Measurements from ENCODE around the gene VASP. TPM values are rescaled to one million over a fixed set of nuclear protein-coding genes. Genes with fewer than 3 reads are reported as not detected.
A peak's percentile ranks its signal among the peaks of the same experiment; 100 is the strongest.

VASP gene
- total RNA-seq, 2 experiments from 2014 or later: 166 to 180 TPM

DNA sequence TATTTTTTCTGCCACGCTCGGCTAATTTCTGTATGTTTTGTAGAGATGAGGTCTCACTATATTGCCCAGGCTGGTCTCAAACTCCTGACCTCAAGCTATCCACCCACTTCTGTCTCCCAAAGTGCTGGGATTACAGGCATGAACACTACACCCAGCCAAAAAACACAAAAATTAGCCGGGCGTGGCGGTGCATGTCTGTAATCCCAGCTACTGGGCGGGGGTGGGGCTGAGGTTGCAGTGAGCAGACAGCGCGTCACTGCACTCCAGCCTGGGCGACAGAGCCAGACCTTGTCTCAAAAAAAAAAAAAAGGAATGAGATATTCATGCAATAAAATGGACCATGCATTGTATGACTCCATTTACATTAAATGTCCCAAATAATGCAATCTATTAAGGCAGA, 32.2 kb downstream of the VASP start:
- no peaks in the 10 kb centered on the region for H3K27me3 Mint-ChIP-seq
- no peak overlapping the region for H3K27ac Mint-ChIP-seq
- H3K4me3 Mint-ChIP-seq: no peak overlapping the region
- POLR2A ChIA-PET: interaction anchor here (0.6 to 0.7 kb wide), 2 partner anchors 111 to 126 kb away, joined by 3 to 4 read pairs; no protein-coding TSS in a partner anchor
- H3K4me1 Mint-ChIP-seq: peaks cover 6% of the 10 kb centered on the region
- no peak for DNase-seq
- peaks cover 4% of the 10 kb centered on the region for H3K36me3 Mint-ChIP-seq
- no peak for ATAC-seq (ENCODE audit: low read depth)
- peaks cover 5% of the 10 kb centered on the region for H3K9me3 Mint-ChIP-seq

DNA sequence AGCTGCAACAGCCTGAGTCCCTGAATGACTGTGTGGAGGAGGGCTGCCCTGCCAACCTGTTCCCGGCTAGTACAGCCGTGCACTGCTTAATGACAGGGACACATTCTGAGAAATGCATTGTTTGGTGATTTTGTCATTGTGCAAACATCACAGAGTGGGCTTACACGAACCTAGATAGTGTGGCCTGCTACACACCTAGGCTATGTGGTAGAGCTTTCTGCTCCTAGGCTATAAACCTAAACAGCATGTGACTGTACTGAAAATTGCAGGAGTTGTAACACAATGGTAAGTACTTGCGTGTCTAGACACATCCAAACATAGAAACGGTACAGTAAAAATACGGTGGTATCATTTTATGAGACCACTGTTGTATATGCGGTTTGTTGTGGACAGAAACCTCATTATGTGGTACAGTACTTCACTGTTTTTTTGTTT, 35.0 kb downstream of the VASP start:
- Mint-ChIP-seq H3K36me3 (peaks cover 4% of the 10 kb centered on the region), H3K9me3 (peaks cover 5% of the 10 kb centered on the region), H3K27me3 (no peaks in the 10 kb centered on the region), H3K27ac (no peak overlapping the region), H3K4me1 (peaks cover 6% of the 10 kb centered on the region), H3K4me3 (no peak overlapping the region)
- no peak for ATAC-seq (ENCODE audit: low read depth)
- POLR2A ChIA-PET: interaction anchor here (0.7 kb wide), 1 partner anchor 20 kb away, joined by 3 read pairs; no protein-coding TSS in a partner anchor
- DNase-seq: no peak

DNA sequence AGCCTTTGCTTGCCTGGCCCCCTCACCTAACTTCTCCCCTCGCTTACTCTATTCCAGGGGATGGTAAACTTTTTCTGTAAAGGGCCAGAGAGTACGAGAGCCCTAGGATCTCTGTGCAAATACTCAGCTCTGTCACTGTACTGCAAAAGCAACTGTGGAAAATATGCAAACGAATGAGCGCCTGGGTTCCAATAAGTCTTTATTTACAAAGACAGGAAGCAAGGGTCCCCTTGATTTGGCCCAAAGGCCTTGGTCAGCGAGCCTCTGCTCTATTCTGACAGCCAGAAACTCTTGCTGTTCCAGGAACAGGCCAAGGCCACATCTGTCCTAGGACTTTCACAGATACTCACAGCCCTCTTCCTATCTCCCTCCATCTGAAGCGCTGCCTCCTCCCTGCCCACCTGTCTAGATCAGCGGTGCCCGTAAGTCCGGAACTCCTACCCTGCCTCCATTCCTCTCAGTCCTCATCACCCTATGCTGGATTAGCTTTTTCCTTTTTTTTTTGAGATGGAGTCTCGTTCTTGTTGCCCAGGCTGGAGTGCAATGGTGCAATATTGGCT, 40.0 kb downstream of the VASP start:
- Mint-ChIP-seq H3K4me3 (no peak overlapping the region), H3K27ac (no peak overlapping the region), H3K4me1 (peaks cover 6% of the 10 kb centered on the region), H3K9me3 (no peaks in the 10 kb centered on the region), H3K27me3 (no peaks in the 10 kb centered on the region), H3K36me3 (no peaks in the 10 kb centered on the region)
- POLR2A ChIA-PET: interaction anchor here (0.8 to 1.4 kb wide), 2 partner anchors 11 to 19 kb away, joined by 3 read pairs; no protein-coding TSS in a partner anchor
- no peak for DNase-seq
- ATAC-seq (ENCODE audit: low read depth): no peak

DNA sequence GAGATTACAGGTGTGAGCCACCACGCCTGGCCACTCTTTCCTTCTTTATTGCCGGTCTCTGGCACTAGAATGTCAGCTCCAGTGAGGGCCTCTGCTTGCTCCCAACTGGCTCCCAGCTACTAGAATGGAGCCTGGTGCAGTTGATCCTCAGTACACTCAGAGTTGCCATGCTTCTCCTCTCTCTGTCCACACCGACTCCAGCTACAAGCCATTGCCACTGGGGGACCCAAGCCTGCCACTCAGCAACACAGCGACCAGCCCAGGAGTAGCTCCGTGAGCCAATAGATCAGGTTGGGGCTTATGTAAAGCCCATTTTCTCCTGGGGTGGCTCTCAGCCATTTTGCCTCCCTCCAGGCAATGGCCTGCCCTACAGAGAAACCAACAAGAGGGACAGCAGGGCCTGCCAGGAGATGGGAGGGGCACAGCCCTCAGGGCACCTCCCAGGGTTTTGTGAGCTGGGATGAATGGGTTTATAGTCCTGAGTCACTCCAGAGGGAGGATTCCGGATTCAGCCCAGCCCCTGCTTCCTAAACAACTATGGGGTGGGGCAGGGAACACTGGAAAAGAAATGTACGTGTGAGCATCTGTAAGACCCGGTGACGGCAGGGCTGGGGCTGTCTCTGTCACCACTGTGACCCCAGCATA, 40.8 kb downstream of the VASP start:
- H3K27me3 Mint-ChIP-seq: no peaks in the 10 kb centered on the region
- H3K9me3 Mint-ChIP-seq: no peaks in the 10 kb centered on the region
- DNase-seq (no peak), ATAC-seq (ENCODE audit: low read depth) (no peak)
- peaks cover 6% of the 10 kb centered on the region for H3K4me1 Mint-ChIP-seq
- no peak overlapping the region for H3K4me3 Mint-ChIP-seq
- H3K27ac Mint-ChIP-seq: no peak overlapping the region
- POLR2A ChIA-PET: interaction anchor here (1.4 kb wide), 1 partner anchor 10 kb away, joined by 3 read pairs; no protein-coding TSS in a partner anchor
- H3K36me3 Mint-ChIP-seq: peaks cover 5% of the 10 kb centered on the region

DNA sequence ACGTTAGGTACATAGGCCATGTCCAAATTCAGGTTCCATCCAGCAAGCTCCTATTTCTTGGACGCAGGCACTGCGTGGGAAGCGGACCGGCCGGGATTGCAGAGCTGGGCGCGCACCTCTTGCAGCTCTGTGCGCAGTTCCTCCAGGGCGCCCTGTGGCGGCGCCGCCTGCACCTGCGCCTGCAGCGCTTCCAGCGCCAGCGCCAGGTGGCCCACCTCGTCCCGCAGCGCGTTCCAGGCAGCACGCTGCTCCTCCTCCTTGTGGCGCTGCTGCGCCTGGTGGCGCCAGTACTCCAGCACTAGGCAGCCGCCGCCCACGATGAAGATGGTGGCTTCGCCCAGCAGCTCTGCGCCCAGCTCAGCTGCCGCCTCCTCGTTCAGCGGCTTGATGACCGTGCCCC, 46.2 kb downstream of the VASP start:
- no peak overlapping the region for H3K4me3 Mint-ChIP-seq
- no peak for ATAC-seq (ENCODE audit: low read depth)
- no peaks in the 10 kb centered on the region for H3K9me3 Mint-ChIP-seq
- peaks cover 3% of the 10 kb centered on the region for H3K4me1 Mint-ChIP-seq
- POLR2A ChIA-PET: interaction anchor here (1.1 kb wide), 1 partner anchor 38 kb away, joined by 4 read pairs; no protein-coding TSS in a partner anchor
- H3K36me3 Mint-ChIP-seq: peaks cover 5% of the 10 kb centered on the region
- DNase-seq: no peak
- H3K27me3 Mint-ChIP-seq: no peaks in the 10 kb centered on the region
- no peak overlapping the region for H3K27ac Mint-ChIP-seq

DNA sequence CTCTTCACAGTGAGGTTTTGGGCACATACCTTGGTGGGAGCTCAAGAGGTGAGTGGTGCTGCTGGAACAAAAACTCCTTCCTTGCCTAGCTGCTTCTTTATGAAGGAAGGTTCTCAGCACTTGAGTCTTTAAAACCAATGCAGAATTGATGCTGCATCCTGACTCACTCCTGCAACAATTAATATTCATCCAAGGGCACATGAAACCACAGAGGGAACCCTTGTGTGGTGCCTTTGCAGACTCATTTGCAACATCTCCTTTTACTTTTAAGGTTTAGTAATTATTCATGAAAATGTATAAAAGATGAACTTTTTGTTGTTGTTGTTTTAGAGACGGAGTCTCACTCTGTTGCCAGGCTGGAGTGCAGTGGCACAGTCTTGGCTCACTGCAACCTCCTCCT, 47.2 kb downstream of the VASP start:
- Mint-ChIP-seq H3K36me3 (peaks cover 5% of the 10 kb centered on the region), H3K9me3 (no peaks in the 10 kb centered on the region), H3K27me3 (no peaks in the 10 kb centered on the region), H3K4me3 (no peak overlapping the region), H3K27ac (no peak overlapping the region), H3K4me1 (peaks cover 8% of the 10 kb centered on the region)
- ATAC-seq (ENCODE audit: low read depth) (no peak), DNase-seq (no peak)
- POLR2A ChIA-PET: no interaction called here

DNA sequence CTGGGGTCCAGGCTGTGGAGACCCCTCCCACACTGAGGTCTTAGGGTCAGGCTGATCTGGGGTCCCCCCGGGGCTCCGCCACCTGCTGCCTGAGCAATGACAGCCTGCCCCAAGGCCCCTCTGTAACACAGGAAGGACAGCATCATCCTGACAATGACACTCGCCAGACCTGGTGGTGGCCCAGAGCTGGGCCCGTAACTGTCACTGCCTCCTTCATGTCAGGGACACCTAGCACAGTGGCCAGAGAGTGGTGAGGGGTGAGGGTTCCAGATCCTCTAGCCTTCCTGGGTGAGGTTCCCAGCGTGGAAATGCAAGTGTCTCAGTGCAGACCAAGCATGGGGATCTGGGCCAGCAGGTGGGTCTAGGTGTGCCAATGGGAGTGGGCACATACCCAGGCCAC, 49.6 kb downstream of the VASP start:
- no peak for DNase-seq
- no peak for ATAC-seq (ENCODE audit: low read depth)
- Mint-ChIP-seq H3K27ac (no peak overlapping the region), H3K9me3 (no peaks in the 10 kb centered on the region), H3K36me3 (peaks cover 6% of the 10 kb centered on the region), H3K4me1 (peaks cover 11% of the 10 kb centered on the region), H3K27me3 (no peaks in the 10 kb centered on the region), H3K4me3 (no peak overlapping the region)
- POLR2A ChIA-PET: no interaction called here

DNA sequence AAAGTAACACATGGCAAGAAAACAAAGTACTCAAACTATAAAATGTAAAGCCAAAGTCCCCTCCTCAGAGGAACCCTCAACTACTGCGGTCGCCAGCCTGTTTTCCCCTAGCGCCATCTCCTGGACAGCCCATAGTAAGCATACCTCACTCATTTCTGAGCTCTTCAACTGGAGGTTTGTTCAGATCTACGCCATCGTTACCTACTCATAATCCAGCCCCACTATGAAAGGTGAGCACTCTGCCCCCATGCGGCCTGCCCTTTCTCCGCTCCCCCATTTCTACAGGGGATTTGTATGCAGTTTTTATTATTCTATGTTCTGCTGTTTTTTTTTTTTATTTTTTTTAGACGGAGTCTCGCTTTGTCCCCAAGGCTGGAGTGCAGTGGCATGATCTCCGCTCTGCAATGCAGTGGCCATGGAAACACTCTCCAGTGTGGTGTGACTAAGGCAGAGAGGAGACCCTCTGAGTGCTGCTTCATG, 51.2 kb downstream of the VASP start:
- ATAC-seq (ENCODE audit: low read depth) (peak; percentile 93), DNase-seq (peak; percentile 61)
- H3K27ac Mint-ChIP-seq: no peak overlapping the region
- no peaks in the 10 kb centered on the region for H3K27me3 Mint-ChIP-seq
- POLR2A ChIA-PET: interaction anchor here (0.6 to 1.0 kb wide), 7 partner anchors 11 to 119 kb away, joined by 3 to 4 read pairs (median 3); no protein-coding TSS in a partner anchor
- peaks cover 1% of the 10 kb centered on the region for H3K36me3 Mint-ChIP-seq
- H3K4me3 Mint-ChIP-seq: no peak overlapping the region
- peaks cover 19% of the 10 kb centered on the region for H3K4me1 Mint-ChIP-seq
- no peaks in the 10 kb centered on the region for H3K9me3 Mint-ChIP-seq

DNA sequence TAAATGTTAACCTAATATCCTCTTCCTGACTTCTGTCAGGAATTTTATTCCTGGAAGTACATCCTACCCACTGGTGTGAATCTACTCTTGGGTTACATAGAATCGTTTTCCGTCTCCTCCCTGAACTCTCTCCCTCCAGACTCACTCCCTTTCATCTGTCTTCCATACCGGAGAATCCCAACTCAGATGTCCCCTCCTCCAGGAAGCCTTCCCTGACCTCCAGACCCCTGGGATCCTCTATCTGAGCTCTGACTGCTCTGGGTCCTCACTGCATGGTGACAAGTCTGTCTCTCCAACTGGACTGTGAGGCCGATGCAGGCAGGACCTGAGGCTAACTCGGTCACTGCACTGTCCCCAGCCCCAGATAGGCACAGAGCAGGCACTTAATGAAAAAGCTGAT, 52.8 kb downstream of the VASP start:
- H3K9me3 Mint-ChIP-seq: no peaks in the 10 kb centered on the region
- no peaks in the 10 kb centered on the region for H3K27me3 Mint-ChIP-seq
- ATAC-seq (ENCODE audit: low read depth): no peak
- no peak overlapping the region for H3K4me3 Mint-ChIP-seq
- H3K36me3 Mint-ChIP-seq: peaks cover 1% of the 10 kb centered on the region
- H3K4me1 Mint-ChIP-seq: peaks cover 28% of the 10 kb centered on the region
- peak overlapping the region; percentile 6 for H3K27ac Mint-ChIP-seq
- POLR2A ChIA-PET: interaction anchor here (1.1 kb wide), 1 partner anchor 77 kb away, joined by 3 read pairs; no protein-coding TSS in a partner anchor
- no peak for DNase-seq

DNA sequence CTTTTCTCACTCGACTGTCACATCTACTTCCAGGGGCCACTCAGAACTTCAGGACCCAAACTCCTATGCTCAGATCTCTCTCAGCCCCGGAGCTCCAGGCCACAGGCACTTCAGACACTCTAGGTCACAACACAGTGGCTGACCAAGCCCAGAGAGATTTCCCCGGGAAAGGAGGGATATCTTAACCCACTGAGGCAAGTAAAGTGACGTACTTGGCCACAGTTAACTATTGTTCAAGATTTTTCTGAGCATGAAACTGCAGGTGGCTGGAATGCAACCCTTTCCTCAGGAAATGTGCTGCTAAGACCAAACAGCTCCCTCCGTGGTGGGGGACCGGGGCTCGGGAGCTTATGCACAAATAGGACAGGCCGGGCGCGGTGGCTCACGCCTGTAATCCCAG, 53.4 kb downstream of the VASP start:
- H3K27ac Mint-ChIP-seq: no peak overlapping the region
- H3K4me1 Mint-ChIP-seq: peaks cover 28% of the 10 kb centered on the region
- H3K4me3 Mint-ChIP-seq: no peak overlapping the region
- no peak for DNase-seq
- H3K9me3 Mint-ChIP-seq: no peaks in the 10 kb centered on the region
- no peak for ATAC-seq (ENCODE audit: low read depth)
- H3K27me3 Mint-ChIP-seq: no peaks in the 10 kb centered on the region
- peaks cover 1% of the 10 kb centered on the region for H3K36me3 Mint-ChIP-seq
- POLR2A ChIA-PET: interaction anchor here (0.5 kb wide), 1 partner anchor 102 kb away, joined by 5 read pairs; no protein-coding TSS in a partner anchor

DNA sequence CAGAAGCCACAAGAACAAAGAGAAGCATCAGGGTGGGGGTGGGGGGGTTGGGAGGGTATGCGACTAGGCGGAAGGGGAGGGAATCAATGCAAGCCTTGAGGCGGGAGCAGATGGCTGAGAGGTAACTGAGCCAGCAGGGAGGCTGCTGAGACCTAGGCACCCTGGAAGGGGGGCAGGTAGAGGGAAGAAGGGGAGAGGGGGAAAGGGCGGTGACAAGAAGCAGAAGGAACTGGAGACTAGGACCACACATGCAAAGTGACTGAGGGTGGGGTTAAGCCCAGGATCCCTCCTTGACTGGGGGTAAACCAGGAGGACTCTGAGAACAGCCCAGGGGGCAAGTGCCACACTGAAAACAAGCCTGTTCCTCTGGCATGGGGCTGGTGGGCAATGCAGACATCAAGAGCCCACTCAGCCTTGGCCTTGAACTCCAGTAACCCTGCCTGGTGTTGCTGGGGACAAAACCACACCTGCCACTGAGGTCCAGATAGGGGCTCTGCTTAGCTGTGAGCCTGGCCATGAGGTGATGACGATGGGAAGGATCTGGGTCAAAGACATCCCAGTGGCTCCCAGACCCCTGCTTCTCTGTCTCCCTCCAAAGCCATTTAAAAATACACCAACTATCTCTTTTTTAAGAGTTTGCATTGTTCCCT, 57.0 kb downstream of the VASP start:
- H3K9me3 Mint-ChIP-seq: no peaks in the 10 kb centered on the region
- ATAC-seq (ENCODE audit: low read depth) (peak; percentile 24), DNase-seq (no peak)
- POLR2A ChIA-PET: no interaction called here
- peak overlapping the region; percentile 64 for H3K4me3 Mint-ChIP-seq
- H3K27ac Mint-ChIP-seq: peak overlapping the region; percentile 89
- peaks cover 1% of the 10 kb centered on the region for H3K36me3 Mint-ChIP-seq
- peaks cover 20% of the 10 kb centered on the region for H3K4me1 Mint-ChIP-seq
- H3K27me3 Mint-ChIP-seq: no peaks in the 10 kb centered on the region

DNA sequence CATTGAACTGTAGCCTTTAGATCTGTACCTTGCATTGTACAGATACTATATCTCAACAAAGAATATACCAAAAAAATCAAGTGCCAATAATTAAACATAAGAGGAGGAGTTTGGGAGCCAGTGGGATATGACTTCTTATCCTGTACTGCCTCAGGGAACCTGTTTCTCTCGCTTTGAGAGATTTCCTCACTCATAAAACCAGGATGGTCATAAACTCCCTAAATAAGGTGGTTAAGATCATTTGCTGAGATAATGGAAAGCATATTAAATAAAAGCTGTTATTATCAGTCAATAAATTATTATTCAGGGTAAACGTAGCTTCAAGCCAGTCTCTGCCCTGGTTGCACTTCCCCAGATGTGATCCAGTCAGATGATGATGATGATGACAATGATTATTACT, 60.3 kb downstream of the VASP start:
- DNase-seq (no peak), ATAC-seq (ENCODE audit: low read depth) (no peak)
- H3K4me1 Mint-ChIP-seq: peaks cover 22% of the 10 kb centered on the region
- H3K27ac Mint-ChIP-seq: no peak overlapping the region
- no peaks in the 10 kb centered on the region for H3K27me3 Mint-ChIP-seq
- peaks cover 1% of the 10 kb centered on the region for H3K36me3 Mint-ChIP-seq
- H3K4me3 Mint-ChIP-seq: no peak overlapping the region
- POLR2A ChIA-PET: no interaction called here
- no peaks in the 10 kb centered on the region for H3K9me3 Mint-ChIP-seq

DNA sequence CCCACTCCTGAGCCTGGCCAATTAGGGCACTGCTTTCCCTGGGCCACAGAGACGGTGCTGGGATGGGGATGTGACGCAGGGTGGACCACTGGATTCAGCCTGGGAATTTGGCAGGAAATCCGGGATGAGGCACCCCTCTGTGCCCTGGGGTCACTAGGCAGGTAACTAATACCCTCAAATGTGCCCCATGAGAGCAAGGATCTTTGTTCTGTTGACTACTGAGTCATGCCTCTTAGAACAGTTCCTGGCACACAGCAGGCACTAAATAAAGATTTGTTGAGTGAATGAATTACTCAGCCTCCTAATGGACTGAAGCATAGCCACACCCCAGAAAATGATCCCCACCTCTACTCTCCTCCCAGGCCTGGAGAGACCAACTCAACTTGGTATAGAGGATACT, 61.5 kb downstream of the VASP start:
- H3K36me3 Mint-ChIP-seq: peaks cover 1% of the 10 kb centered on the region
- no peak for ATAC-seq (ENCODE audit: low read depth)
- H3K4me3 Mint-ChIP-seq: no peak overlapping the region
- no peaks in the 10 kb centered on the region for H3K27me3 Mint-ChIP-seq
- DNase-seq: no peak
- H3K4me1 Mint-ChIP-seq: peaks cover 14% of the 10 kb centered on the region
- no peaks in the 10 kb centered on the region for H3K9me3 Mint-ChIP-seq
- H3K27ac Mint-ChIP-seq: no peak overlapping the region
- POLR2A ChIA-PET: no interaction called here
